ENCODE results near the gene TICAM1.
"Not testable (repeated sequence)": the region's sequence is repeated elsewhere in the genome, so short reads cannot be mapped to it uniquely, and the experiment has no call there.

The TICAM1 gene

GRCh38 chr19:4831304-4831978, at the start of gene TICAM1:
TSS of gene TICAM1 (minus strand) at chr19:4831712. CDS start at chr19:4818377, 13,335 bp downstream.
- DNase-seq (ENCODE audit: low read depth in 3 of 3), result peak; percentile 60 to 75 (median 61)

GRCh38 chr19:4879041-4879440, 47.5 kb upstream of the TICAM1 start:
- no peak for DNase-seq (ENCODE audit: low read depth in 3 of 3)

GRCh38 chr19:4878491-4878968, 47.0 kb upstream of the TICAM1 start:
- DNase-seq (ENCODE audit: low read depth in 3 of 3), result no peak

GRCh38 chr19:4877753-4878490, 46.4 kb upstream of the TICAM1 start:
- DNase-seq (ENCODE audit: low read depth in 3 of 3), result no peak

GRCh38 chr19:4873930-4874329, 42.4 kb upstream of the TICAM1 start:
- no peak for DNase-seq (ENCODE audit: low read depth in 3 of 3)

GRCh38 chr19:4871711-4872110, 40.2 kb upstream of the TICAM1 start:
- DNase-seq (ENCODE audit: low read depth in 3 of 3), result no peak

GRCh38 chr19:4870025-4870700, 38.7 kb upstream of the TICAM1 start:
- no peak for DNase-seq (ENCODE audit: low read depth in 3 of 3)

- no peak for DNase-seq (ENCODE audit: low read depth in 3 of 3)
Measured at GRCh38 chr19:4868286-4868834, 36.8 kb upstream of the TICAM1 start.

- DNase-seq (ENCODE audit: low read depth in 3 of 3), result peak; percentile 87 to 98 (median 93)
Measured at GRCh38 chr19:4867534-4868285, 36.2 kb upstream of the TICAM1 start, which contains the start of gene PLIN3. TSS of gene PLIN3 (minus strand) at chr19:4867667. CDS start at chr19:4861394, 6,273 bp downstream.

- peak in 1 of 3 donors; percentile 43 for DNase-seq (ENCODE audit: low read depth in 3 of 3)
Measured at GRCh38 chr19:4866595-4867424, 35.3 kb upstream of the TICAM1 start.

GRCh38 chr19:4861147-4861546, 29.6 kb upstream of the TICAM1 start:
- DNase-seq (ENCODE audit: low read depth in 3 of 3), result no peak

GRCh38 chr19:4859697-4860096, 28.2 kb upstream of the TICAM1 start:
- DNase-seq (ENCODE audit: low read depth in 3 of 3), result no peak

GRCh38 chr19:4856468-4856867, 25.0 kb upstream of the TICAM1 start:
- not testable (repeated sequence) for DNase-seq (ENCODE audit: low read depth in 3 of 3)

- not testable (repeated sequence) for DNase-seq (ENCODE audit: low read depth in 3 of 3)
Measured at GRCh38 chr19:4853506-4853905, 22.0 kb upstream of the TICAM1 start.

GRCh38 chr19:4852484-4852883, 21.0 kb upstream of the TICAM1 start:
- DNase-seq (ENCODE audit: low read depth in 3 of 3), result no peak

GRCh38 chr19:4851551-4852290, 20.2 kb upstream of the TICAM1 start:
- peak; percentile 43 to 60 (median 55) for DNase-seq (ENCODE audit: low read depth in 3 of 3)

- DNase-seq (ENCODE audit: low read depth in 3 of 3), result no peak
Measured at GRCh38 chr19:4849019-4849418, 17.5 kb upstream of the TICAM1 start.

- no peak for DNase-seq (ENCODE audit: low read depth in 3 of 3)
Measured at GRCh38 chr19:4847190-4847973, 15.9 kb upstream of the TICAM1 start.

- not testable (repeated sequence) for DNase-seq (ENCODE audit: low read depth in 3 of 3)
Measured at GRCh38 chr19:4845975-4846374, 14.5 kb upstream of the TICAM1 start.

Data from stimulated activated CD4-positive, alpha-beta T cell treated with anti-CD3 and anti-CD28 coated beads, TNF-alpha, amount 100 ng/mL, for 48 hours (primary cell).